ENCODE results near the gene NPTX2.

NPTX2 gene

DNA sequence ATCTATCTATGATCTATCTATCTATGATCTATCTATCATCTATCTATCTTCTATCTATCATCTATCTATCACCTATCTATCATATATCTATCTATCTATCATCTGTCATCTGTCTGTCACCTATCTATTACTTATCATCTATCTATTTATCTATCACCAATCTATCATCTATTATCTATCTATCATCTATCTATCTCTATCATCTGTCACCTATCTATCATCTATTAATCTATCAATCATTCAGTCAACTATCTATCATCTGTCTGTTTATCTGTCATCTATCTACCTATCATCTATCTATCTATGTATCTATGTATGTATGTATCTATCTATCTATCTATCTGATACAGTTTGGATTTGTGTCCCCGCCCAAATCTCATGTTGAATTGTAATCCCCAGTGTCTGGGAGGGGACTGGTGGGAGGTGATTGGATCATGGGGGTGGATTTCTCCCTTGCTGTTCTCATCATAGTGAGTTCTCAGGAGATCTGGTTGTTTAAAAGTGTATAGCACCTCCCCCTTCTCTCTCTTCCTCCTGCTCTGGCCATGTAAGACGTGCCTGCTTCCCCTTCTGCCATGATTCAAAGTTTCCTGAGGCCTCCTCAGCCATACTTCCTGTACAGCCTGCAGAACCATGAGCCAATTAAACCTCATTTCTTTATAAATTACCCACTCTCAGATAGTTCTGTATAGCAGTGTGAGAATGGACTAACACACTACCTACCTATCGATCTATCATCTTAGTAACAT, 37.6 kb downstream of the NPTX2 start:
- no peak for DNase-seq (ENCODE audit: low spot score)

DNA sequence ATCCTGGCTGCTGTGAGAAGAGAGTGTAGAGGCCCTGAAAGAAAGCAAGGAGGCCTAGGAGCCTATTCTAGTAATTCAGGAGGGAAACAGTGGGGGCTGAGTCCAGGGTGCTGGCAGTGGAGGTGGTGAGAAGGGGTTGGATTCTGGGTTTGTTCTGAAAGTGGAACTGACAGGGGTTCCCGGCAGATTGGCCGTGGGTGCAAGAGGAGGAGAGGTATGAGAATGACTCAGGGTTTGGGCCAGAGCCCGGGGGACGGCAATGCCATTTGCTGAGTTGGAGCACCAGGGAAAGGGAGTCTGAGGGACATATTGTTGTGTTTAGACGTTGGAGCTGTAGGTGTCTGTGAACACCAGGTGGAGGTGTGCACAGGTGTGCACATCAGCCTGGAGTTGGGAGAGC, 38.5 kb downstream of the NPTX2 start:
- DNase-seq (ENCODE audit: low spot score): no peak

DNA sequence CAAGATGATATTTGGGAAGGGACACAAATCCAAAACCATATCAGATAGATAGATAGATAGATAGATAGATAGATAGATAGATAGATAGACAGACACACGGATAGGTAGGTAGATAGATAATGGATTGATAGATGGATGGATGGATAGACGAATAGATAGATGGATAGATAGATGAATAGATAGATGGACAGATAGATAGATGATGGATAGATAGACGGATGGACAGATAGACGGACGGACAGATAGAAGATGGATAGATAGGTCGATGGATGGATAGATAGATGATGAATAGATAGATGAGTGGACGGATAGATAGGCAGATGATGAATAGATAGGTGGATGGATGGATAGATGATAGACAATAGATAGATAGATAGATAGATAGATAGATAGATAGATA, 39.8 kb downstream of the NPTX2 start:
- no peak for DNase-seq (ENCODE audit: low spot score)

DNA sequence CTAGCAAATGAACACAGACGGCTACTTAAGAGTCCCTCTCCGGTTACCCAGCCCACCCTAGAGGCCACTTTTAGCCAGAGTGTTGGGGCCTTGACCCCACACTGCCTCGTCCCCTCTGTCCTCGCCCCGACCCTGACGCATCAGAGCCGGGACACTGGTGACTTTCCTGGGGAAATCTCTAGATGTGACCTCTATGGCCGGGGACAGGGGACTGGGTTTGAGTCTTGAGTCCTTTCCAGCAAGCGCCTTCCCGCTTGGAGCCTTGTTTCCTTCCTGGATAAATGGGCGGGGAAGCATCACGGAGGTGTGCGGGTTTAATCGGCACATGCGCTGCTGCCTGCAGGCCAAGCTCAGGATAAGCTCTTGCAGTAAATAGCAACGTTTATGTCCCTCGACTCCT, 40.7 kb downstream of the NPTX2 start:
- no peak for DNase-seq (ENCODE audit: low spot score)

DNA sequence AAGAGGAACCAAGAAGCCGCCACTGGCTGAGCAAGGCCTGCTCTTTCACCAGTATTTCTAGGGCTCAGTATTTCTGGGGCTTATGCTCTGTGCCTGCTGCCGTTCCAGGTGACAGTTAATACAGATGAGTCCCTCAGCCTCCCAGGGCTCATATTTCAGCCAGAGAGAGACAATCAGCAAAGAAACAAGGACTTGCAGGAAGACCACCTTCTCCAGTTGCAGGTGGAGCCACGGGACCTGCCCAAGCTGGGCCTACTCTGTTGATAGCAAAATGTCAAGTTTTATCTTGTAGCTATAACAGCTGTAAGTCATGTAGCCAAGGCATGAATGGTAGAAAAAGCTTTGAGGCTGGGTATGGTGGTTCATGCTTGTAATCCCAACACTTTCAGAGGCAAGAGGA, 42.7 kb downstream of the NPTX2 start:
- no peak for DNase-seq (ENCODE audit: low spot score)

DNA sequence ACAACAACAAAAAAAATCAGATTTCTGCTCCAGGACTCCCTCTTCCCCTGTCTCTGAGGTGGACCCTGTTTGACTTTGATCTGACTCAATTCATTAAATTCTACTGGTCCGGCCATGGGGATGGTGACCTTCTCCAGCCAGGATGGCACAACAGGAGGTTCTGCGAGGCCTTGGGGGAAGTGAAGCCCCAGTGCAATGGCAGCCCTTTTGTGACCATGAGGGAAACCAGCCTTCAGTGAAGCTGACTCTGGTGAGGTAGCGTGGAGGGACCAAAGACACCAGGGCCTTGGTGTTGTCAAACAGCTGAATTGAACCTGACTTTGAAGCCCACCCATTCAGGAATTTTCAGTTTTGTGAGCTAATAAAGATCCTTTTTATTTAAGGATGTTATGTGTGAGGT, 44.5 kb downstream of the NPTX2 start:
- no peak for DNase-seq (ENCODE audit: low spot score)

DNA sequence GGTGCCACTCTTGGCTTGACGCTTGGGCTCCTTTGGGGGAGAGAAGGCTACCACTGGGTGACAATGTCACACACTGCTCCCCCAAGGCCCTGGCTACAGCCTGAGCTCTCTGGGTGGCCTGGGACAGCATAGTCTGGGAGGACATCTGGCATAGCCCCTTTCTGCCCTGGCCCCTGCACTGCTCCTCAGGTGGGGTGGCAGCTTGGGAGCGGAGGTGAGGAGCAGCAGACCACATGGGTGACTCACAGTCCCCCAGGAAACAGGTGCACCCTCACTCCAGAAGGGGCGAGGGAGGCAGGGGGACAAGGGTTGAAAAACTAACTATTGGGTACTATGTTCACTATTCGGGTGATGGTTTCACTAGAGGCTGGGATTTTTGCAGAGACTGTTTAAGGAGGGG, 45.2 kb downstream of the NPTX2 start:
- no peak for DNase-seq (ENCODE audit: low spot score)

DNA sequence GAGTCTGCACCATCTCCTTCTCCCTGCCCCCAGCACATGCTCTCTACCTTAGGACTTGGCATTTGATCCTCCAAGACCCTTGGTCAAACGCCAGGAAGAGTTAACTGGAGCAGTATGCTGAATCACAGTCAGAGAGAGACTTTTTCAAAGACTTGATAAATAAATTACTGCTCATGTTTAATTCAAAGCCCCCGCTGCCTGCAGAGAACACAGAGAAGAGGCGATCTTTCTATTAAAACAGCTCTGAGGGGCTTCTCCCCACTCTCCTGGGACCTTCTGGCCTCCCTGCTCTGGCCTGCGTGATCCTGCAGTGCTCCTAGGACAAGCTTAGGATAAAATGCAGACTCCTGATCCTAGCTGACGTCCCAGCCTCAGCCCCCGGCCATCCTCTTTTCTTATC, 47.8 kb downstream of the NPTX2 start:
- DNase-seq (ENCODE audit: low spot score): no peak

DNA sequence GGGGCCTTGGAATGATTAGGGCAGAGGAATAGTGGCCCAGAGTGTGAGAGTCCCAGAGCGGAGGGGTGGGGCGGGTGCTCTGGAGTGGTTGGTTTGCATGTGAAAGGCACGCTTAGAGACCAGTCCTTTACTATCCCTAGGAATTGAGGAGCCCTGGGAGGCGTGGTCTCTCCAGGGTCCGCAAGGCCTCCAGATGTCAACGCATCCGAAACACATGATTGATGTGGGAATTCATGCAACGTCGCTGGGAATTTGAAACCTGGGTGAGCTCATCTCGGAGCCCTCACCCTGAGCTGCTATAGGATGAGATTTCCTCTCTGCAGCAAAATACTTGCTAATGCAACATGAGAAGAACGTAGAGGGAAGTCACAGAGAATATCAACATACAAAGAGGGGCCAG, 51.2 kb downstream of the NPTX2 start:
- no peak for DNase-seq (ENCODE audit: low spot score)

DNA sequence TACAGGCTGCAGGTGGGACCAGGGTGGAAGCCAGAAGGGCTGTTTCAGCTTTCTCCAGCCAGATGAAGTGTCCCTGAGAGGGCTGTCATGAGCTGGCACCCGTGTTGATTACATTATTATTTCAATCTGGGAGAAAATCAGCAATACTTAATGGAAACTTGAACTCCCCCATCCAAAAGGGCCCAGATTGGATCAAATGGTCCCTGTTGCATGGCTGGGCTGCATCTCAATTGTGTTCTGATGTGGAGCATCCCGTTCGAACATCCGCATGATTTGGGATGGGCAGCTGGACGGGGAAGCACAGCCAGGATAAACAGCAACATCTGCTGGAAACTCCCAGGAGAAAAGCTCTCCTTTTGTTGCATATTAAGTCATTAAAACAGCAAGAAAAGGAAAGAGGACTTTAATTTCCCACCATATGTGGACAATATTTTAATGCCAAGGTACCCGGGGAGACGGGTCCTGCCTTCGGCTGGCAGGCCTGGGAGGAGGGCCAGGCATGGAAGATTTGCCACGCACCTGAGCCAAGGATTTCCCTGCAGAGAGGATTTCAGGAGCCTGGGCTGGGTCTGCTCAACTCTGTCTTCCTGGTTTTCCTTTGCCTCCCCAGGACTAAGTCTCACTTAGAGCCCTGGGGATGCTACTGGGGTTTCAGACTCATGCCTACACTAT, 52.4 kb downstream of the NPTX2 start:
- no peak for DNase-seq (ENCODE audit: low spot score)

DNA sequence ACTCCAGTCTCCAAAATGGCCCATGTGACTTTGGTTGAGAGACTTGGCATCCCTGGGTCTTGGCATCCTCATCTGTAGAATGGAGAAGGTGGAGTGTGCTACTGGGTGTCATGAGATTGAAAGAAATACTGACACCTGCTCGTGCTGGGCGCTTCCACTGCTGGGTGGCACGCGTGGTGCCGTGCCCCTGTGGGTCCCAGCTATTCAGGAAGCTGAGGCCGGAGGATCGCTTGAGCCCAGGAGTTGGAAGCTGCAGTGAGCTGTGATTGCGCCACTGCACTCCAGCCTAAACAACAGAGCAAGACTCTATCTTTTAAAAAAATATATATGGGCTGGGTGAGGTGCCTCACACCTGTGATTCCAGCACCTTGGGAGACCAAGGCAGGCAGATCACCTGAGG, 53.1 kb downstream of the NPTX2 start:
- DNase-seq (ENCODE audit: low spot score): no peak

DNA sequence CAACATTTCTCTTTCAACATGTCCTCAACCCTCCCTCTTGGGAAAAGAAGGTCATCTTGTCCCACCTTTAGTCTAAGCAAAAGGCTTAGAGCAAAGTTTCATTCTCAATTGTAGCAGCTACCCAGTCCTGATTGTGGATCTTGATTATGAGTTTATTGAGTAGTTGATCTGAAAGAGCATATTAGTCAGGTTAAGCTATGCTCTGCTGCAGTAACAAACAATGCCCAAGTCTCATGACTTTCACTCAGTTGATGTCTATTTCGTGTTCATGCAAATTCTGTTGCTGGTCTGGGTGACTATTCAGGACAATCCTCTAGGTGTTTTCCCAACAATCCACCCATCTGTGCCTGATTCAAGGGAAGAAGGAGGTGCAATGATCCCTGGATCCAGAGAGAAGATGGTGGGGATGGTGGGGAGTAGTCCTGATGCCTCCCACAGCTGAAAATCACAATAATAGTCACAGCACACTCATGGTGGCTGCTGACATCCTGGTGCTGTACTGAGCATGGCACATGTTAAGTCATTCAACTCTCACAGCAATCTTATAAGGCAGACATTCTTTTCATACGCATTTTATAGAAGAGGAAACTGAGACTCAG, 54.7 kb downstream of the NPTX2 start:
- no peak for DNase-seq (ENCODE audit: low spot score)

DNA sequence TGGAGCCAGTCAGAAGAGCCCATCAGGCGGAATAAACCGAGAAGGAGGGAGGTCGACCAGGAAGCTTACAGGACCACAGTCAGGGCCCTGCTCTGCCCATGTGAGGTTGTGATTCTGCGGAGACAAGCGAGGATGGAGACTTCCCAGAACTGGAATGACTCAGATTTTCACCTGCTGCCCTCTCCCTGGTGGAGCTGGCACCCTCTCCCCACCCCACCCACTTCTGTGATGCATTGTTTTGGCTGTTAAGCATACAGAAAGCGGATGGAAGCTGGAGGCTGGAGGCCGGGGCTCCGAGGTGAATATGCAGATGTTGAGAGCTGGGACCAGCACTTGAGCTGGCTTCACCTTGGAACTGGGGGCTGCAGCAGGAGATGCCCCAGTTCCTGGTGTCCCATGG, 57.4 kb downstream of the NPTX2 start:
- DNase-seq (ENCODE audit: low spot score): no peak

DNA sequence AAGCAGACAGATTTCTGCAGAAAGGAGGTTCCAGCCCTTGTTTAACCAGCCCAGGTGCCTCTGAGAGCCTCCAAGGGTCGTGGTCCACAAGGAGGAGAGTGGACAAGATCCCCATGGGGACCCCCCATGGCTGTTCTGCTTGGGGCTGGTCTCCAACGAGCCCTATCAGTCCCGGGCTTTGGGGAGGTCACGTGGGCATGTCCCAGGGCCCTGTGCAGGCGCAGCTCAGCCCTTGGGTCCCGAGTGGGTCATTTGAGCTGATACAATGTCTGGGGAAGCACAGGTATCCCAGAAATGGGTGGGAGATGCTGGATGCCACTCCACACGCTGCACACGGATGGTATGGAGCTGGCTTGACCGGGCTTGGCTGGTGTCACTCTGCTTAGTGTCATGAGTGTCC, 57.8 kb downstream of the NPTX2 start:
- DNase-seq (ENCODE audit: low spot score): no peak

DNA sequence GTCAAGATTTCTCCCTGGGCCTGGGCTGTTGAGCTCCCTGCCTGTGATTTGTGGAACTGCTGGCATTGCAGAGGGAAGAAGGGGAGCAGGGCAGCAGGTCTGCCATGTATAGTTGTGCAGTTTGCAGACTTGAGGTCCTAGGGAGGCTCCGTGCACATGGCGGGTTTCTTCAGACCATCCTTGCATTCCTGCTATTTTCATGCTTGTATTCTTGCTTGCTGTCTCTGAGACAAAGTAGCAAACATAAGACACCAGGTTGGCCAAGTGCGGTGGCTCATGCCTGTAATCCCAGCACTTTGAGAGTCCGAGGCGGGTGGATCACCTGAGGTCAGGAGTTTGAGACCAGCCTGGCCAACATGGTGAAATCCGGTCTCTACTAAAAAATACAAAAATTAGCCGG, 61.1 kb downstream of the NPTX2 start:
- DNase-seq (ENCODE audit: low spot score): no peak

All from HuH-7.5 (cell line).